OCI-LY7 (cell line): ENCODE data around the gene PTPRM. TPM values are rescaled to one million over a fixed set of nuclear protein-coding genes. Genes with fewer than 3 reads are reported as not detected.

Source experiments
- BruUV-seq: library from RNA; stranded (reverse); fragments of 400-500 nt; replicated peaks from 2 replicates; lab custom pipeline; 2021; lab: Mats Ljungman, UMichigan
- CTCF ChIA-PET: fragments of 300-600 bp; sonication (Branson Sonifier 250); formaldehyde crosslinking; loops from one replicate; lab custom pipeline; 2022; ENCODE audit warnings: antibody characterized with exemption; ENCODE audit not compliant: unreplicated experiment; lab: Charles Lee
- POLR2A ChIA-PET: fragments of 300-600 bp; sonication (Branson Sonifier 250); formaldehyde crosslinking; loops from one replicate; lab custom pipeline; 2022; ENCODE audit warnings: antibody characterized with exemption; lab: Charles Lee
- DNase-seq: peaks from one replicate; pipeline ENCODE4 v3.0.0-alpha.2; 2015; ENCODE audit warnings: low spot score
- H2AFZ ChIP-seq: fragments of 200-600 bp; sonication (generic), shearing (Covaris generic); 2 replicates; pipeline ENCODE4 v1.6.1; 2014; ENCODE audit warnings: mild to moderate bottlenecking, antibody characterized with exemption, low read length, moderate library complexity
- H3K27ac ChIP-seq: fragments of 200-600 bp; sonication (generic); 2 replicates; pipeline ENCODE4 v1.5.1; 2014; ENCODE audit warnings: mixed run types, low read depth, mild to moderate bottlenecking, moderate library complexity, low read length, inconsistent platforms; ENCODE audit not compliant: poor library complexity, severe bottlenecking
- H3K36me3 ChIP-seq: fragments of 200-600 bp; sonication (generic); 2 replicates; pipeline ENCODE4 v1.6.1; 2014; ENCODE audit warnings: mild to moderate bottlenecking, antibody characterized with exemption, low read length, moderate library complexity, mixed read lengths; ENCODE audit not compliant: insufficient read depth
- H3K4me1 ChIP-seq: fragments of 200-600 bp; sonication (generic); 2 replicates; pipeline ENCODE4 v1.5.1; 2014; ENCODE audit warnings: mild to moderate bottlenecking, low read length; ENCODE audit not compliant: insufficient read depth, poor library complexity, severe bottlenecking
- H3K4me2 ChIP-seq: fragments of 200-600 bp; sonication (generic); 2 replicates; pipeline ENCODE4 v1.6.1; 2014; ENCODE audit warnings: mild to moderate bottlenecking, low read length
- H3K4me3 ChIP-seq: fragments of 200-600 bp; sonication (generic); 2 replicates; pipeline ENCODE4 v1.5.1; 2014; ENCODE audit warnings: mild to moderate bottlenecking, low read depth, low read length; ENCODE audit not compliant: poor library complexity, severe bottlenecking
- H3K79me2 ChIP-seq: fragments of 200-600 bp; sonication (generic); 2 replicates; pipeline ENCODE4 v1.6.1; 2016; ENCODE audit warnings: low read depth, mild to moderate bottlenecking, low read length, moderate library complexity, mixed read lengths; ENCODE audit not compliant: insufficient read depth
- H3K9me2 ChIP-seq: fragments of 200-600 bp; sonication (generic); 2 replicates; pipeline ENCODE4 v1.6.1; 2016; ENCODE audit warnings: mild to moderate bottlenecking, low read length, mixed read lengths; ENCODE audit not compliant: insufficient read depth
- H3K9me3 ChIP-seq: fragments of 200-600 bp; sonication (generic); 2 replicates; pipeline ENCODE4 v1.6.1; 2014; ENCODE audit warnings: mild to moderate bottlenecking, mixed run types, low read length, mixed read lengths
- H4K20me1 ChIP-seq: fragments of 200-600 bp; sonication (generic); 2 replicates; pipeline ENCODE4 v1.6.1; 2014; ENCODE audit warnings: mild to moderate bottlenecking, antibody characterized with exemption, low read length, moderate library complexity, mixed read lengths; ENCODE audit not compliant: insufficient read depth
- CTCF ChIP-seq: fragments of 200-600 bp; sonication (generic); conservative IDR thresholded peaks from 2 replicates; pipeline ENCODE4 v1.5.1; 2014; ENCODE audit warnings: mild to moderate bottlenecking, antibody characterized with exemption, low read length, moderate library complexity, mixed read lengths
- EZH2phosphoT487 ChIP-seq: fragments of 200-600 bp; sonication (generic); IDR thresholded peaks from 2 replicates; pipeline ENCODE4 v1.6.1; 2018; ENCODE audit warnings: low read depth, borderline replicate concordance, mild to moderate bottlenecking, mixed run types, antibody characterized with exemption, low read length, moderate library complexity, mixed read lengths
- intact Hi-C: fragments of 100-400 bp; cut with micrococcal nuclease; formaldehyde crosslinking; loops from one replicate; pipeline ENCODE4 v1.10.0; 2022; ENCODE audit not compliant: unreplicated experiment
- total RNA-seq, 2 experiments: library from RNA; depleted of rRNA in 1 of 2; stranded (reverse); fragments of >200 nt in 1 of 2; shearing (Covaris generic) in 1 of 2; gene quantifications; 2 replicates each; pipeline ENCODE4 v1.2.3, GENCODE V29; 2014 to 2022

Gene PTPRM
- total RNA-seq, 2 experiments from 2014 or later: not detected

- POLR2A ChIA-PET: no interaction called here
- Histone ChIP-seq H3K79me2 (no peaks in the 10 kb centered on the region), H3K9me3 (no peaks in the 10 kb centered on the region), H3K27ac (no peak overlapping the region), H3K36me3 (no peaks in the 10 kb centered on the region), H3K4me3 (no peak overlapping the region), H3K4me1 (no peaks in the 10 kb centered on the region), H3K4me2 (no peak overlapping the region), H4K20me1 (no peaks in the 10 kb centered on the region), H2AFZ (no peak overlapping the region), H3K9me2 (no peaks in the 10 kb centered on the region)
- CTCF ChIA-PET: no interaction called here
- TF ChIP-seq EZH2phosphoT487: no peak
- BruUV-seq: no TSS peak
- intact Hi-C loops: no loop called here
- no peak for DNase-seq
These were observed 528.9 kb downstream of the PTPRM start for GRCh38 chr18:8095947-8096570.

- CTCF ChIA-PET: no interaction called here
These were observed 530.3 kb downstream of the PTPRM start for GRCh38 chr18:8097399-8097798.

GRCh38 chr18:8097927-8098326 lies 530.8 kb downstream of the PTPRM start:
- Histone ChIP-seq H3K9me2 (no peaks in the 10 kb centered on the region), H2AFZ (no peak overlapping the region), H4K20me1 (no peaks in the 10 kb centered on the region), H3K4me3 (no peak overlapping the region), H3K79me2 (no peaks in the 10 kb centered on the region), H3K9me3 (no peaks in the 10 kb centered on the region), H3K4me1 (no peaks in the 10 kb centered on the region), H3K27ac (no peak overlapping the region), H3K36me3 (no peaks in the 10 kb centered on the region), H3K4me2 (no peak overlapping the region)
- no peak for TF ChIP-seq CTCF
- TF ChIP-seq EZH2phosphoT487: no peak
- POLR2A ChIA-PET: interaction anchor here (0.9 kb wide), 1 partner anchor 12 kb away, joined by 3 read pairs; no protein-coding TSS in a partner anchor
- no peak for DNase-seq
- BruUV-seq: no TSS peak
- CTCF ChIA-PET: no interaction called here
- intact Hi-C loops: no loop called here

More at GRCh38 chr18:8097399-8097798, 530.3 kb downstream of the PTPRM start:
- H3K4me2 ChIP-seq: no peak overlapping the region
- no peak overlapping the region for H3K4me3 ChIP-seq
- no peaks in the 10 kb centered on the region for H3K79me2 ChIP-seq
- no peaks in the 10 kb centered on the region for H3K9me3 ChIP-seq
- H3K36me3 ChIP-seq: no peaks in the 10 kb centered on the region
- DNase-seq: no peak
- H3K27ac ChIP-seq: no peak overlapping the region
- TF ChIP-seq EZH2phosphoT487: no peak
- TF ChIP-seq CTCF: no peak
- POLR2A ChIA-PET: no interaction called here
- H3K4me1 ChIP-seq: no peaks in the 10 kb centered on the region
- H3K9me2 ChIP-seq: no peaks in the 10 kb centered on the region
- intact Hi-C loops: no loop called here
- H2AFZ ChIP-seq: no peak overlapping the region
- no TSS peak for BruUV-seq
- H4K20me1 ChIP-seq: no peaks in the 10 kb centered on the region
